IPS DF 19.7 (cell line): Measurements from ENCODE around the gene COPG2.
"Not testable (repeated sequence)": the region's sequence is repeated elsewhere in the genome, so short reads cannot be mapped to it uniquely, and the experiment has no call there.

Source experiments
- DNase-seq: peaks from one replicate; pipeline ENCODE4 v3.0.0-alpha.2; 2013; ENCODE audit warnings: low read depth, low spot score

COPG2 gene

DNA sequence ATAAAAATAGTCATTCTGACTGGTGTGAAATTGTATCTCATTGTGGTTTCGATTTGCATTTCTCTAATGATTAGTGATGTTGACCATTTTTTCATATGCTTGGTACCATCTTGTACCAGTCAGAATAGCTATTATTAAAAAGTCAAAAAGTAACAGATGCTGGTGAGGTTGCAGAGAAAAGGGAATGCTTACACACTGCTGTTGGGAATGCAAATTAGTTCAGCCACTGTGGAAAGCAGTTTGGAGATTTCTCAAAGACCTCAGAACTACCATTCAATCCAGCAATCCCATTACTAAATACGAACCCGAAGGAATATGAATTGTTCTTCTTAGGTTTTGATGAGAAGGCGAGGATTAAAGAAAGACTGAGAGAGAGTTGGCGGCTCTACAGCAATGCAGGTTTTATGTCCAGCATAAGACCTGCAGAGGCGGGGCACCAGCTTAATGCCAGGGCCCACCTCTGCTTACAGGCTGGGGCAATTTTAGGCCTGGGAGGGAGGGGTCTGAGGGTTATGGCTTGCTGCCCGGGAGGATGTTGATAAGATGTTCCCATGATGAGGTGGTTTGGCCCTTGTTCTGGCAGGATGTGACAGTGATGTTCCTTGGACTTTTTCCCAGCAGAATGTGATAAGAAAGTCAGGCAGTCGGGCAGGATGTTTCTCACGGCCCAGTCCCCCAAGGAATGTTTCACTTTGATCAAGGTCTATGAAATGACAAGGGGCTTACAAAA, 102.2 kb downstream of the COPG2 start:
- DNase-seq, result no peak

DNA sequence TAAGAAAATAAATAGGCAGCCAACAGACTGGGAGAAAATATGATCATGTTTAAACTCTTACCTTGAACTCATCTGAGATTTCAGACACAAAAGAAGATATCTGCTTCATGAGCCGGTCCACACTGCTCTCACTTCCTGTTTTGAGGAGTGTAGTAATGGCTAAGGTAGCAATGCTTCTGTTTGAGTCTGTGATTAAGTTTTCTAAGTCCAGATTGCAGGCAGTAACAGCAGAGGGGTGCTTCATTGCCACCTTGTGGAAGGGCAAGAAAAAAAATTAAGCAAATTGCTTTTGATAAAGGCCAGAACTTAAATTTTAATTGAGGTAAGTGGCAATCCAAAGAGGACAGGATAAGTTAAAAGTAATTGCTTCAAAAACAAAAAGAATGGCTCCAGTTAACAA, 107.6 kb downstream of the COPG2 start:
- DNase-seq, result no peak

DNA sequence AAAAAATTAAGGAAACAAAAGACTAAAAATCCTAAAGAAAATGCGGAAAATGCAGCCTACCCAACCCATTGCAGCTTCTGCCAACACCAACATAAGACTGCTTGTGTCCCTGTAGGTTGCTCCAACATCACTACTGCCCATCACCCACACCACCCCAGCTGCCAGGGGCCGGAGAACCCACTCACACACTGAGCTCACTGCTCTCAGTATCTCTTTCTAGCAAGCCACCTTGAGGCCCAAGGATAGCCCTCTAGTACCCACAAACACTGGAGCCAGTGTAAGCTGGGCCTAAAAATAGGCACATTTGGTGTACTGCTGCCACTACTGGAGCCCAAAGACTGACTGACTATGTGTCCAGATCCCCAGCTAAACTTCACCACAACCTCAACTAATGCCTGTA, 109.4 kb downstream of the COPG2 start:
- DNase-seq, result no peak

DNA sequence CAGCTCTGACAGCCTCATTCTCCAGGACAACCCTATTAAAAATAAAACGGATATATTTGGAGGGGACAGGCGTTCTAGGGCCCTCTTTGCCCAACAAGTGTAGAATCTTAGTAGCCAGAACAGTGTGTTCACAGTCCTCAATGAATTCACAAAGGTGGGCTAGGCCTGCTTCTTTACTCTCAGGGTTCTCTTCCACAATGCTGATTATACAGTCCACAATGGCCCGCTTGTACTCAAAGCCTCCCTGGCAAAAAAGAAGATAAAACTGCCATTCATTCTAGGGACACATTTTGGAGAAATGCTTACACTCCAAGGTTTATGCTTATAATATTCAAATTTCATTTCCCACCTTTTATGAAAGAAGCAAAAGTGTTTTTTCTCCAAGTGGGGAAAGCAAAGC, 114.1 kb downstream of the COPG2 start:
- no peak for DNase-seq

DNA sequence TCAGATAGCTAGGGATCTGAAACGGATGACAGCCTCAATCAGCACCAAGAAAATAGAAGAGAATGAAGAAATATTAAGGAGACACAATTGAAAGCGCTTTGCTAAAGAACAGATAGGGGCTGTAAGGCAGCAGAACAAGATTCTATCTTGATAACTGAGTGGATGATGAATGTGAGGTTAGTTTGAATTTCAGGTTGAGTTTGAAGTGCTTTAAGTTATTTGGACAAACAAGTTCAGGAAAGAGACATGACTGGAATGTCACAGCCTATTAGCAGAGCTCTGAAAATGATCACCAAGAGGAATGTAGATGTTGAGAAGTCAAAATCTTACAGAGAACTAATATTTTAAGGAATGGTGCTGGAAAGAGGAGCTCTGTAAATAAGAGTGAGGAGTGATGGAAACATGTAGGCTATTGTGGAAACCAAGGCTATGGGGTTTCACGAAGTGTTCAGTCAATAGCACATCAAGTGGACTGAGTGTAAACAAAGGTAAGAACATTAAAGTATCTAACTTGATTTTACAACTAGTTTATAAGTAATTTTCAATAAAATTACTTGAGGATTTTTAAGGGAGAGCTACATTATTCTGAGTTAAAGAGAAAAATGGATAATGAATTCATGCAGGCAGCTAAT, 115.0 kb downstream of the COPG2 start:
- DNase-seq, result no peak

DNA sequence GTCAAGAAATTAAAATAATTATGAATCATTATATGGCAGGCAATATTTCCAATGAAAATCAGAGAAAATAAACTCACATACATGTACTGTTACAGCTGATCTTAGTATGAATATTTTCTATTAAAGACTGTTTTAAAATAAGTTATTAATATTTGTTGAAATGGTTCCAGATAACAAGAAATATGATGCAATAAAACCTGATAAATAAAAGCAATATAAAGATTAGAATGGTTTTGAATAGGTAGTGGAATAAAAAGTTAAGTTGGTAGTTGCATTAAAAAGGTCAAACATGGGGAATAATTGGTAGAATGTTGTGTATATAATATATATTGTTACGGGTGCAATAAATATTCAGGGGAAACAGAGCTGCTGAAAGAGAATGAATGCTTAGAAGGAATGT, 124.2 kb downstream of the COPG2 start:
- DNase-seq, result no peak

DNA sequence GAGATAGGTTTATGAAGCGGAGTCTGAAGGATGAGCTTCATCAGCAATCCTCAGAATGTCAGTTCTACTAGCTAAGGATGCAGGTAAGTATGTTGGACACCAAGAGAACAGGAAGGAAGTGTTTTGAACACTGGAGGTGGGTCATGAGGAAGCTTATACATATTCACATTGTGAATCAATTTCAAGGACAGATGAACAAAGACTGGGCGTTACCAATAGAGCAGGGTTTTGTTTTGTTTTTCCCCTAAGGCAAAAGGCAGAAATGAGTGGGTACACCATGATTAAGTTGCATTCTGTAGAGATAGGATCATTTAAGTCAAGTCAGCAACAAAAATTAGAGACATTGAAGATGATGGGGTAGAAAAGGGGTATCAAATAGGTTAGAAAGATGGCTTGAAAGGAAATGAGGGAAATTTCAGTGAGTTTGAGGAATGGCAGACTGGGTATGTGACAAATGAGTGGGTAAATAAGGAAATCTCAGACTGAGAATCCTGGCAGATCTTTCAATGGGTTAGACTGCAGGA, 125.0 kb downstream of the COPG2 start:
- DNase-seq, result no peak

DNA sequence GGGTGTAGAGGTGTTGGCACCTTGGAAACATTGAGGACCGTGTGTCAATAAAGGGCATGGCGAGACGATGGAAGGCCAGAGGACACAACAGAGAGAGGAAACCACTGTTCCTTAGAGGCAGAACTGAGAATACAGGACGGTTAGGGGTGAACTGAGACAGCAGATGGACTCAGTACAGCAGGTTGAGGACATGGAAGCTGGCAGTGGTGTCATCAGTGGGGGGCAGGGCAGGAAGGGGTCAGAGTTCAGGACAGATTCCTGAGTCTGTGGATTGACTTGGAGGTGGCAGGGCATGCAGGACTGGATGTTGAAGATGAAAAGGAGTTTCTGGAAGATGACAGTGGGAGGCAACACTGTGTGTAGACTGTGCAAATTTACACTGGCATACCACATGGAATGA, 126.3 kb downstream of the COPG2 start:
- DNase-seq, result not testable (repeated sequence)

DNA sequence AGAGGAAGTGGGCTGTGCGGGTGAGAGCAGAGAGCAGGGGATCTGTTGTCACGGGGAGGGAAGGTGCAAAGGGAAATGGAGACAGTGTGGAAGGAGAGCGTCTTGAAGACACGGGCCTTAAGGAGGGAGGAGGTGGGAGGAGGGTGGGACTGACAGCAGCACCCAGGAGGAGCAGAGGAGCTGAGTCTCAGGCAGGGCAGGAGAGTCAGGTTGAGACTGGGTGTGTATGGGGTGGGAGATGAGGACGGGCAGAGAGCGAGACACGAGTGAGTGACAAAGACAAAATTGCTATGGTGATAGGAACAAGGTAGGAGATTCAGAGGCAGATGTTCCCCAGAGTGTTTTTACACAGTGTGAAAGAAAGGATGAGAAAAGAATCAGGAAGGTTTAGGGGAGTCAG, 127.3 kb downstream of the COPG2 start:
- DNase-seq, result not testable (repeated sequence)

DNA sequence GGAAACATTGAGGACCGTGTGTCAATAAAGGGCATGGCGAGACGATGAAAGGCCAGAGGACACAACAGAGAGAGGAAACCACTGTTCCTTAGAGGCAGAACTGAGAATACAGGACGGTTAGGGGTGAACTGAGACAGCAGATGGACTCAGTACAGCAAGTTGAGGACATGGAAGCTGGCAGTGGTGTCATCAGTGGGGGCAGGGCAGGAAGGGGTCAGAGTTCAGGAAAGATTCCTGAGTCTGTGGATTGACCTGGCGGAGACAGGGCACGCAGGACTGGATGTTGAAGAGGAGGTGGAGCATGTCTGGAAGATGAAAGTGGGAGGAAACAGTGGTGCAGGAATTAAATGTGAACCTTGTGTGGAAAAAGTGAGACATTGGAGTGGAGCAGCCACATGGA, 130.7 kb downstream of the COPG2 start:
- not testable (repeated sequence) for DNase-seq

DNA sequence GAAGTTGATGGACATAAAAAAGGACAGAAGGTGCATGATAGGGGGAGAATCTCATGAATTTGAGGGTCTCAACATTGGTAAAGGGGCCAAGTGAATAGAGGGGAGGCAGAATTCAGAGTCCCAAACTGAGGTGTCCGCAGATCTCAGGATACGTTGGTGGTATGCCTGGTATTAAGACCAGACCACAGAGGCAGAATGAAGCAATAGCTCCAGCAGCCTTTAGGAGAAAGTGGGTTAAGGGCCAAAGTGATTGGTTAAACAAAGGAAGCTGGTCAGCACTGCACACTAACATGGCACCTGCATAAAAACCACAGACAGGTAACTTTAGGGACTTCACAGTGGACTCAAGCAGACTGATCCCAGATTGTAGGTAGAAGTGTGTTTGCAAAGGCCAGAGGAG, 139.1 kb downstream of the COPG2 start:
- no peak for DNase-seq

DNA sequence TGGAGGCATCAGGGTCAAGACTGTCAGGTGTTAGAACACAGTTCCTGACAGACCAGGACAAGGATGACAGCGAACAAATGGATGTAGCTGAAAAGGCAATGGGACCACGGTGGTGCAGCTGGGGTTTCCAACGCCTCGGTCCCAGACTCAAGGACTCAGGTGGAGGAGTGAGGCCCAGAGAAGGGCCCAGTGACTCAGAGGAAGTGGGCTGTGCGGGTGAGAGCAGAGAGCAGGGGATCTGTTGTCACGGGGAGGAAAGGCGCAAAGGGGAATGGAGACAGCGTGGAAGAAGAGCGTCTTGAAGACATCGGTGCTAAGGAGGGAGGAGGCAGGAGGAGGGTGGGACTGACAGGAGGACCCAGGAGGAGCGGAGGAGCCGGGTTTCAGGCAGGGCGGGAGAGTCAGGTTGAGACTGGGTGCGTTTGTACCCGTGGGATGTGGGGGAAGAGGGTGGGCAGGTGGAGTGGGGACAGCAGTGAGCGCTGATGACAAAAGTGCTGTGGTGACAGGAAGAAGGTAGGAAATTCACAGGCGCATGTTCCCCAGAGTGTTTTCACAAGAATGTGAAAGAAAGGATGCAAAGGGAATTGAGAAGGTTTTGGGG, 140.7 kb downstream of the COPG2 start:
- not testable (repeated sequence) for DNase-seq

DNA sequence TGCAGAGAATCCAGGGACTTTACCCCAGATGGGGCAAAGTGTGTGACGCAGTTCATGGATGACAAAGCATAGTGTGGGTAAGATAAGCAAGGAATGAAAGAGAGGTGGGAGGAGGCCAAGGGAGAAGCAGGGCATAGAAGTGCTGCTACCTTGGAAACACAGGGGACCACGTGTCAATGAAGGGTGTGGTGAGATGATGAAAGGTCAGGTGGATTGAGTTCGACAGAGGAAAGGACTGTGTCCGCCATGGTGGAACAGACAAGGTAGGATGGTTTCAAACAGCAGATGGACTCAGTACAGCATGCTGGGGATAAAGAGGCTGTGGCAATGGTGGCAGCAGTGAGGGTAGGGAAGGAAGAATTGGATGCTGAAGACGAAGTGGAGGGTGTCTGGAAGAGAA, 143.9 kb downstream of the COPG2 start:
- DNase-seq, result no peak

DNA sequence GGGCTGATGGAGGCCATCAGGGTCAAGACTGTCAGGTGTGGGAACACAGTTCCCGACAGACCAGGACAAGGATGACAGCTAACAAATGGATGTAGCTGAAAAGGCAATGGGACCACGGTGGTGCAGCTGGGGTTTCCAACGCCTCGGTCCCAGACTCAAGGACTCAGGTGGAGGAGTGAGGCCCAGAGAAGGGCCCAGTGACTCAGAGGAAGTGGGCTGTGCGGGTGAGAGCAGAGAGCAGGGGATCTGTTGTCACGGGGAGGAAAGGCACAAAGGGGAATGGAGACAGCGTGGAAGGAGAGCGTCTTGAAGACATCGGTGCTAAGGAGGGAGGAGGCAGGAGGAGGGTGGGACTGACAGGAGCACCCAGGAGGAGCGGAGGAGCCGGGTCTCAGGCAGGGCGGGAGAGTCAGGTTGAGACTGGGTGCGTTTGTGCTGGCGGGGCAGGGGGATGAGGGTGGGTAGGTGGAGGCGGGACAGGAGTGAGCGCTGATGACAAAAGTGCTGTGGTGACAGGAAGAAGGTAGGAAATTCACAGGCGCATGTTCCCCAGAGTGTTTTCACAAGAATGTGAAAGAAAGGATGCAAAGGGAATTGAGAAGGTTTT, 144.9 kb downstream of the COPG2 start:
- not testable (repeated sequence) for DNase-seq

DNA sequence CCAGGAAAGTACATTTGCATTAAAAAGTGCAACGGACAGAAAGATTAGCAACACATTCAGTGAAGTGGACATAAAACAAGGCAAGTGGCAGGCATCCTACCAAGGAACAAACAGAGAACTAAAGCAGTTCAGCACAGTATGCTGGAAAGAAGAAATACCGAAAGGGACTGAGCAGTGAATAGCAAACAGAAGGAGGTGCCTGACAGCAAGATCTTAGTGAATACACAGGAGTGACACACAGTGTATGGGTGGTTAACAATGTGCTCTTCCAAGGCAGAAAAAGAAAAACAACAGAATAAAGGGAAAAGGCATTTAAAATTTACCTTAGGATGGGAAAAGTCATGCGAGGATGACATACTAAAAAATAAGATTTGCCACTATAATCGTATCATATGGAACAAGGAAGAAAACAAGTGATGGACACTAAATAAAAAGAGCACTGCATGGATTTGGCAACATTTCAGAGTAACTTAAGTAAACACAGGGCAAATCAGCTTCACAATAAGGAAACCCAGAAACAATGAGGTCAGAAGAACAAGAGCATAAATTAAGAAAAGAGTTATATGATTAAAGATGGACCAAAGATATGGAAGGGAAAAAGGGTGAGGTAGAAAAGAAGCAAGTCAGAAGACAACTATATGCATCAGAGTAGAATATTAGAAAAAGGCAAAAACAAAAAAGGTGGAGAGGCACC, 147.1 kb downstream of the COPG2 start:
- no peak for DNase-seq

DNA sequence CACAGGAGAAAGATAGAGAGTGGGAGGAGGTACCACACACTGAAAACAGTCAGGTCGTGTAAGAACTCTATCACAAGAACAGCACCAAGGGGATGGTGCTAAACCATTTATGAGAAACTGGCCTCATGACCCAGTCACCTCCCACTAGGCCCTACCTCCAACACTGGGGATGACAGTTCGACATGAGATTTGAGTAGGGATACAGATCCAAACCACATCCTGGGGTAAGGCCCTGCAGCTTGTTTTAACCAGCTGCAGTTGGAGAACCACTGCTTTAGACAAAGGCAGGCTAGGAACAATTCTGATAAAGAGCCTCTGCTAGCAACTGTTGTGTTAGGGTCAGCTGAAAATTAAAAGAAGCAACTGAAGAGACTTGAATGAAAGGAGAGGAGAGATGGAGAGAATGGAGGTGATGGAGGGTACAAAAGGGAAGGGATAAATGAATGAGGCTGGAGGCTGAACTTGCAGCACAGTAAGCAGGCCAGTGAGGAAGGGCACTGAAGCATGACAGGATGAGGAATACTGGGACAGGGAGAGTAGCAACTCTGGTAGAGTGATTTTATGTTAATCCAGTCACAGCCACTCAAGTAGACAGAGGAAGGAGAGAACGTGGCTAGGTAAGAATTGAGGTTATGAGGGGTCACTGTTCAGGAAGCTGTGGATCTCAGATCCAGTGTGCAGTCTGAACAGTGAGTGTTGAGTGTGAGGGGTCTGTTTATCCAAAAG, 153.1 kb downstream of the COPG2 start:
- no peak for DNase-seq

DNA sequence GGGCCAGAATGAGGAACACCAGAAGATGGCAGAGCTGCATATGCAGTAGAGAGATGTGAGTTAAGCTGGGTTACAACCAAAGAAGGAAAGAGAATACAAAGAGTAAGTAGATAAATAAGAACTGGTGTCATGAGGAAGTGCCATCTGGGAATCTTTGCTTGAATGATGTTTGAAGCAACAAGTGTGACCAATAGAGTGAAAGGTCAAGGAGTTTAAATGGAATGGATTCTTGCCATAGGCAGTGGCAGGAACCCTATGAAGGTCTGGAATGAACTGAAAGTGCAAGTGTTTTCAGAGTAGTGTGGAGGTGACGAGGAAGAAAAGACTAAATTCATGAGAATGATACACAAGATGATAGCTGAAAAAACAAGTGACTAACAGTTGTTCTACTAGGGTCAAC, 155.1 kb downstream of the COPG2 start:
- no peak for DNase-seq

DNA sequence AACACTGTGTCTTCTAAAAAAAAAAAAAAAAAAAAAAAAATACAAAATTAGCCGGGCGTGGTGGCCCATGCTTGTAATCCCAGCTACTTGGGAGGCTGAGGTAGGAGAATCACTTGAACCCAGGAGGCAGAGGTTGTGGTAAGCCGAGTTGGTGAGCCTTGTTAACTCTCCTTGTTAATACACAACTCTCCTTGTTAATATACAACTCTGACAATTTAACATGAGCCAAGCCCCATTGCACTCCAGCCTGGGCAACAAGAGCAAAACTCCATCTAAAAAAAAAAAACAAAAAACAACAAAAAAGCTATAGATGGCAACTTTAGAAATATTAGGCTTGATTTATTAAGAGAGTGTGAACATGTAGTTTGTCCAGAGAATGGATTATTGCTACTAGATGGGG, 156.5 kb downstream of the COPG2 start:
- DNase-seq, result not testable (repeated sequence)

DNA sequence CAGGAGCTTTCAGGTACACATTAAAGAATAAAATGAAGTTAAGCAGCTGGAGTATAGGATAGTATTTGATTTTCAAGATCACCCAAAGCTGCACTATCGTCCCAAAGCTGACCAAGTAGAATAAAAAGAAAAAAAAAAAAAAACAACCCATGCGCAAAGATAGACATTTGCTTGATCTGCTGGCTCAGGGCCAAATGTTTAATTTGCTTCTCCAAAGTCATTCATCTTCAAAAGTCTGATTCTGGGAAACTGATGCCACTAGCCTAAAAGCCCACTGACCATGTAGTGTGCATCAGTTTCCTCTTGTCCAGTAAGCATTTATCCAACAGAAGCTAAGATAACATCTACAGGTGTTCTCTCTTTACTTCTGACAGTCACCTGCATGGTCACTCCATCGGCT, 162.2 kb downstream of the COPG2 start:
- no peak for DNase-seq

DNA sequence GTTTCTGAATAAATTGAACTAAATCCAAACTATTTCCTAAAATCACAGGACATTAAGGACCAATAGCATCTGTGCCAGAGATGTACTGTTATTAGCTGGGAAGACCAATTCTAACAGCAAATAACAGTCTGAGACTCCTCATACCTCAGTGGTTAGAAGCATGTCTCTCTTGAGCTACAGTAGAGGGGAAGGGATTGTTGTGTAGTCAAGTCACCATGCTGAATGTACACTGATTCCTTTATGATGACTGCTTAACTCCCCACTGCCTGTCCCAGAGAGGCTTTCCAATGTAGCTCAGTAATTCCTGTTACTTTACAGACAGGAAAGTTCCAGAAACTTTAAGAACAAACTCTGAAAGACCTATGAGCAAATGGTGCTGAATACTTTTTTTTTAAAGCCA, 162.8 kb downstream of the COPG2 start:
- no peak for DNase-seq

DNA sequence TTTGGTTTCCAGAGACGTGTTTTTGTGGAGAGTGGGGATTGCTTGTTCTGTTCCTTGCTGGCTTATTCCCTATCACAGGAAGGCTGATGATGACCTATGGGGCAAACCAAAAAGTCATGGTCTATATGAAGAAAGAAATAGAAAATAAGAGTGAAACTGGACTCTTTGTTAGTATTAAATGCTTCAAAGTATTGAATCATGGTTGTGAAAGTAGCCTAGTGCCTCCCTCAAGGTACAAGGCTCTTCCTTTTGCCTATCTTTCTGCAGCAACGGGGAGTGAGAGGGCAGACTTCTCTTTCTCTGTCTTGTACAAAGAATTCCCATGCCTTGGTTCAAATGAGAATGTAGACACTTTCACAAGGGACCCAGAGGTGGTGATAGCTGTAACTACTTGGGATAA, 167.6 kb downstream of the COPG2 start:
- no peak for DNase-seq
